IMR-90 (cell line): Measurements from ENCODE around the gene COPS7A. TPM values are rescaled to one million over a fixed set of nuclear protein-coding genes. Genes with fewer than 3 reads are reported as not detected.

ENCODE experiments used
- ATAC-seq: fragments of 200-7000 bp; cut with Tn5 transposase; 2 replicates; pipeline ENCODE4 v1.9.1; 2020; ENCODE audit warnings: low read depth, mild to moderate bottlenecking, moderate library complexity
- BruUV-seq: library from RNA; stranded (reverse); fragments of 400-500 nt; replicated peaks from 2 replicates; lab custom pipeline; 2021; lab: Mats Ljungman, UMichigan
- CTCF ChIA-PET: fragments of 300-600 bp; formaldehyde crosslinking; extraction: SDS; loops from one replicate; lab custom pipeline; 2021; ENCODE audit warnings: antibody characterized with exemption; lab: Yijun Ruan, JAX
- POLR2A ChIA-PET: fragments of 300-600 bp; sonication (Branson Sonifier 250); formaldehyde crosslinking; loops from one replicate; lab custom pipeline; 2022; ENCODE audit warnings: antibody characterized with exemption; ENCODE audit not compliant: unreplicated experiment; lab: Charles Lee
- DNase-seq: peaks from one replicate; pipeline ENCODE4 v3.0.0; 2013
- H2AFZ ChIP-seq: replicated peaks from 2 replicates; pipeline ENCODE3; 2013; ENCODE audit warnings: low read length, mild to moderate bottlenecking; ENCODE audit not compliant: poor library complexity
- H2AK5ac ChIP-seq: 2 replicates; pipeline ENCODE4 v1.6.1; 2013; ENCODE audit warnings: low read depth, low read length, inconsistent platforms
- H2AK9ac ChIP-seq: replicated peaks from 2 replicates; pipeline ENCODE3; 2013; ENCODE audit warnings: mild to moderate bottlenecking, low read depth, low read length, moderate library complexity; ENCODE audit not compliant: poor library complexity
- H2BK120ac ChIP-seq: 2 replicates; pipeline ENCODE4 v1.6.1; 2013; ENCODE audit warnings: low read depth, low read length, inconsistent platforms
- H2BK15ac ChIP-seq: 3 replicates; pipeline ENCODE4 v1.6.1; 2013; ENCODE audit warnings: low read depth, low read length, inconsistent platforms
- H2BK20ac ChIP-seq: 2 replicates; pipeline ENCODE4 v1.6.1; 2013; ENCODE audit warnings: low read depth, mild to moderate bottlenecking, inconsistent platforms, low read length, moderate library complexity
- H2BK5ac ChIP-seq: 2 replicates; pipeline ENCODE4 v1.6.1; 2013; ENCODE audit warnings: mild to moderate bottlenecking, low read depth, low read length, inconsistent platforms; ENCODE audit not compliant: poor library complexity, severe bottlenecking
- H3K14ac ChIP-seq: replicated peaks from 2 replicates; pipeline ENCODE4 v1.6.1; 2013; ENCODE audit warnings: low read depth, low read length, inconsistent platforms
- H3K18ac ChIP-seq: 2 replicates; pipeline ENCODE4 v1.6.1; 2013; ENCODE audit warnings: low read depth, low read length, control low read depth
- H3K23ac ChIP-seq: 2 replicates; pipeline ENCODE4 v1.6.1; 2013; ENCODE audit warnings: low read depth, low read length, inconsistent platforms
- H3K27ac ChIP-seq: 2 replicates; pipeline ENCODE4 v1.5.1; 2013; ENCODE audit warnings: mild to moderate bottlenecking, control low read depth, low read length; ENCODE audit not compliant: insufficient read depth
- H3K27me3 ChIP-seq: 2 replicates; pipeline ENCODE4 v1.6.1; 2013; ENCODE audit warnings: low read length; ENCODE audit not compliant: control insufficient read depth, insufficient read depth
- H3K36me3 ChIP-seq: 2 replicates; pipeline ENCODE4 v1.6.1; 2013; ENCODE audit warnings: low read length, mixed read lengths; ENCODE audit not compliant: control insufficient read depth, insufficient read depth
- H3K4ac ChIP-seq: 2 replicates; pipeline ENCODE4 v1.6.1; 2013; ENCODE audit warnings: low read depth, low read length, inconsistent platforms
- H3K4me1 ChIP-seq: 2 replicates; pipeline ENCODE4 v1.6.1; 2013; ENCODE audit warnings: low read length, mixed read lengths; ENCODE audit not compliant: control insufficient read depth, insufficient read depth
- H3K4me2 ChIP-seq: 2 replicates; pipeline ENCODE4 v1.6.1; 2013; ENCODE audit warnings: low read depth, mild to moderate bottlenecking, control low read depth, low read length, moderate library complexity
- H3K4me3 ChIP-seq: 2 replicates; pipeline ENCODE4 v1.5.1; 2013; ENCODE audit warnings: low read depth, mild to moderate bottlenecking, control low read depth, low read length, moderate library complexity; ENCODE audit not compliant: insufficient read depth
- H3K56ac ChIP-seq: 2 replicates; pipeline ENCODE4 v1.6.1; 2013; ENCODE audit warnings: low read length, inconsistent platforms; ENCODE audit not compliant: insufficient read depth; ENCODE audit errors: extremely low read depth
- H3K79me1 ChIP-seq, 2 experiments: 2 replicates each; pipeline ENCODE4 v1.6.1; 2013; ENCODE audit warnings: low read length in 2 of 2, inconsistent platforms in 1 of 2, low read depth in 1 of 2
- H3K9ac ChIP-seq: 2 replicates; pipeline ENCODE4 v1.6.1; 2013; ENCODE audit warnings: low read depth, low read length, control low read depth
- H3K9me1 ChIP-seq: 2 replicates; pipeline ENCODE4 v1.6.1; 2013; ENCODE audit warnings: low read length, inconsistent platforms; ENCODE audit not compliant: insufficient read depth
- H3K9me3 ChIP-seq: 2 replicates; pipeline ENCODE4 v1.6.1; 2013; ENCODE audit warnings: low read length; ENCODE audit not compliant: control insufficient read depth, insufficient read depth
- H4K20me1 ChIP-seq: 2 replicates; pipeline ENCODE4 v1.6.1; 2013; ENCODE audit warnings: low read length, inconsistent platforms; ENCODE audit not compliant: insufficient read depth
- H4K5ac ChIP-seq: 2 replicates; pipeline ENCODE4 v1.6.1; 2013; ENCODE audit warnings: mild to moderate bottlenecking, low read depth, low read length, control low read depth
- H4K8ac ChIP-seq, 2 experiments: 2 replicates each; pipeline ENCODE4 v1.6.1; 2013; ENCODE audit warnings: low read depth in 2 of 2, low read length in 2 of 2, control low read depth in 1 of 2, inconsistent platforms in 1 of 2
- H4K91ac ChIP-seq: 2 replicates; pipeline ENCODE4 v1.6.1; 2013; ENCODE audit warnings: low read depth, low read length, inconsistent platforms; ENCODE audit not compliant: insufficient read depth
- BHLHE40 ChIP-seq: fragments of 150-350 bp; IDR thresholded peaks from 2 replicates; pipeline ENCODE4 v1.6.1; 2016; ENCODE audit warnings: mild to moderate bottlenecking, low read depth, low read length
- FOS ChIP-seq: fragments of 150-350 bp; IDR thresholded peaks from 2 replicates; pipeline ENCODE4 v1.6.1; 2016; ENCODE audit warnings: low read depth, low read length
- POLR2A ChIP-seq: IDR thresholded peaks from 2 replicates; pipeline ENCODE4 v1.6.1; 2012; ENCODE audit warnings: mild to moderate bottlenecking, low read depth, low read length
- WGBS, 2 experiments: methylation state at CpG; one replicate each; pipeline versions ENCODE4 v1.1.5 to v1.1.7; 2013; ENCODE audit warnings: missing lambda C conversion rate in 2 of 2; ENCODE audit not compliant: insufficient read length in 1 of 2; ENCODE audit errors: extremely low coverage in 2 of 2; 5-methylcytosine and 5-hydroxymethylcytosine counted together
- dilution Hi-C: fragments of 300-500 bp; cut with HindIII; formaldehyde crosslinking; loops from one replicate; pipeline ENCODE4 v1.14.3; 2018; ENCODE audit warnings: low sequenced_read_pairs; ENCODE audit not compliant: unreplicated experiment
- in situ Hi-C: fragments of 300-500 bp; cut with MboI; formaldehyde crosslinking; loops from 3 replicates; pipeline ENCODE4 v1.14.3; 2019; ENCODE audit warnings: low sequenced_read_pairs, inconsistent platforms, mixed read lengths
- intact Hi-C: fragments of 100-400 bp; cut with micrococcal nuclease; formaldehyde crosslinking; loops from 2 replicates; pipeline ENCODE4 v1.10.0; 2022
- polyA plus RNA-seq, 3 experiments: library from polyadenylated mRNA; depleted of rRNA; stranded (reverse); fragments of >200 nt; gene quantifications; 2 replicates each; pipeline ENCODE4 v1.2.3, GENCODE V29; 2012; ENCODE audit warnings: low replicate concordance in 1 of 3
- total RNA-seq: library from RNA; depleted of rRNA; stranded (reverse); fragments of >200 nt; gene quantifications from 2 replicates; pipeline ENCODE4 v1.2.3, GENCODE V29; 2012
- TF ChIP-seq, protein P1 (sequence below): fragments of 150-350 bp; IDR thresholded peaks from 2 replicates; pipeline ENCODE4 v1.6.1; 2017; ENCODE audit warnings: mild to moderate bottlenecking, antibody characterized with exemption, low read length, low read depth

Gene COPS7A
- total and polyA plus RNA-seq, 2 of the 4 experiments (the other 2 are of a cell fraction) = 58.8 to 135 TPM

GRCh38 chr12:6750506-6750905, 26.7 kb downstream of the COPS7A start:
- Histone ChIP-seq H4K8ac (no peak overlapping the region), H4K20me1 (peaks cover 16% of the 10 kb centered on the region), H4K5ac (no peak overlapping the region), H3K4me1 (peaks cover 7% of the 10 kb centered on the region), H2AK5ac (no peak overlapping the region), H2BK20ac (no peak overlapping the region), H3K23ac (peak overlapping the region; percentile 10; the same call in 1 of the 2 replicates), H3K4me2 (no peak overlapping the region), H3K9me1 (peaks cover 4% of the 10 kb centered on the region), H3K4ac (no peak overlapping the region), H3K4me3 (no peak overlapping the region), H3K9me3 (no peaks in the 10 kb centered on the region), H2AK9ac (no peak overlapping the region), H3K36me3 (peaks cover 55% of the 10 kb centered on the region), H2AFZ (no peak overlapping the region), H2BK120ac (no peak overlapping the region), H3K56ac (no peak overlapping the region), H2BK15ac (no peak overlapping the region), H2BK5ac (no peak overlapping the region), H3K27me3 (no peaks in the 10 kb centered on the region), H3K9ac (no peak overlapping the region), H3K27ac (no peak overlapping the region), H3K14ac (no peak overlapping the region), H4K91ac (no peak overlapping the region), H3K79me1 (peaks cover 22 to 36% of the 10 kb centered on the region in 2 experiments), H3K18ac (no peak overlapping the region)
- WGBS, 2 experiments = no CpG with 5 or more reads among the region's 4 CpGs
- no TSS peak for BruUV-seq
- no peak for TF ChIP-seq FOS
- TF ChIP-seq, protein P1, sequence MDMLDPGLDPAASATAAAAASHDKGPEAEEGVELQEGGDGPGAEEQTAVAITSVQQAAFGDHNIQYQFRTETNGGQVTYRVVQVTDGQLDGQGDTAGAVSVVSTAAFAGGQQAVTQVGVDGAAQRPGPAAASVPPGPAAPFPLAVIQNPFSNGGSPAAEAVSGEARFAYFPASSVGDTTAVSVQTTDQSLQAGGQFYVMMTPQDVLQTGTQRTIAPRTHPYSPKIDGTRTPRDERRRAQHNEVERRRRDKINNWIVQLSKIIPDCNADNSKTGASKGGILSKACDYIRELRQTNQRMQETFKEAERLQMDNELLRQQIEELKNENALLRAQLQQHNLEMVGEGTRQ = no peak
- TF ChIP-seq POLR2A = no peak
- no peak for TF ChIP-seq BHLHE40
- intact Hi-C loops = no loop called here
- in situ Hi-C loops = loop anchor here (5.0 kb wide), 1 partner anchor 77 kb away; the partner anchor contains the start of gene P3H3
- ATAC-seq (no peak), DNase-seq (no peak)
- ChIA-PET CTCF (no interaction called here), POLR2A (no interaction called here)
- dilution Hi-C loops = no loop called here
